SU-DHL-6 (cell line): ENCODE results near the gene COL15A1.

Experiments used
- EZH2phosphoT487 ChIP-seq: fragments of 200-600 bp; sonication (generic), shearing (Covaris generic); conservative IDR thresholded peaks from 2 replicates; pipeline ENCODE4 v1.6.1; 2018; ENCODE audit warnings: mild to moderate bottlenecking, antibody characterized with exemption, low read length, moderate library complexity, mixed read lengths
- TF ChIP-seq, protein P1 (sequence below): fragments of 200-600 bp; sonication (generic); IDR thresholded peaks from one replicate; pipeline ENCODE4 v1.5.1; 2017; ENCODE audit warnings: antibody characterized with exemption, mild to moderate bottlenecking, low read length, moderate library complexity; ENCODE audit not compliant: insufficient read depth, poor library complexity, severe bottlenecking

DNA sequence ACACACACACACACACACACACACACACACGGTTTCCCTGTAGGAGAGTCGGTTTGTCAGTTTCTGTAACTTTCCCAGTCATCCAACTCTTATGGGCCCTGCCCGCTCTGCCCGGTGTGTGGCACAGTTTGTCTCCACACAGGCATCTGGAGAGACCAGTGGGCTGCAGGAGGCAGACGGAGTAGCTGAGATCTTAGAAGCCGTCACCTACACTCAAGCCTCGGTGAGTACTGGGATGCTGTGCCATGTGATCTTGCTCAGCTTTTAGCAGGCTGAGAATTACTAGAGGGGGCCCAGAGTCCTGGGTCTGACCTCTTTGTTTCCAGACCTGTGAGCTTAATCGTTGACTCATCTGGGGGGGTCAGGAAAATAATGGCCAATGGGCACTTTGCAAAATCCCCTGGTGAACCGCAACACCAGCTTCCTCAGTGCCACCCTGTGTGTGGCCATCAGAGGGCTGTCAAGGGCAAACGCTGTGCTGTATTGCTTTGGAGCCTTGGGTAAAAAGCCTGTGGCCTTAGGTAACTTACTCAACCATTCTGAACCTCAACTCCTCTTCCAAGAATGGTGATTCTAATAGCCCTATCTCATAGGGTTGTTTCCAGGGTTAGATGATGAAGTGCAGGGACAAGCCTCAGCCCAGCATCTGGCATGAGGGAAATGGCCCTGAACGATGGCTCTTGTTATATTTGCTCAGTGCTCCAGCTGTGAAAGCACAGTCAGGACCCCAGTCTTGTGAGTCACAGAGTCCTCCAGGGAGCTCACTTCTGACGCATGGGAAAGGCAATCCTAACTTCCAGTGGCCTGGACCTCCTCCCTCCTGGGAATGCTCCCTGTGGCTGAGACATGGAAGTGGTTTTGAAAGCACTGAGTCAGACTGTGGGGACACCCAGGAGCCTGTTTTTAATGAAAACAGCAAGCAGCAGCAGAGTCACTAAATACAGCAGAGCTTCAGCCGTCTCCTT, 45.6 kb downstream of the COL15A1 start:
- TF ChIP-seq, protein P1, sequence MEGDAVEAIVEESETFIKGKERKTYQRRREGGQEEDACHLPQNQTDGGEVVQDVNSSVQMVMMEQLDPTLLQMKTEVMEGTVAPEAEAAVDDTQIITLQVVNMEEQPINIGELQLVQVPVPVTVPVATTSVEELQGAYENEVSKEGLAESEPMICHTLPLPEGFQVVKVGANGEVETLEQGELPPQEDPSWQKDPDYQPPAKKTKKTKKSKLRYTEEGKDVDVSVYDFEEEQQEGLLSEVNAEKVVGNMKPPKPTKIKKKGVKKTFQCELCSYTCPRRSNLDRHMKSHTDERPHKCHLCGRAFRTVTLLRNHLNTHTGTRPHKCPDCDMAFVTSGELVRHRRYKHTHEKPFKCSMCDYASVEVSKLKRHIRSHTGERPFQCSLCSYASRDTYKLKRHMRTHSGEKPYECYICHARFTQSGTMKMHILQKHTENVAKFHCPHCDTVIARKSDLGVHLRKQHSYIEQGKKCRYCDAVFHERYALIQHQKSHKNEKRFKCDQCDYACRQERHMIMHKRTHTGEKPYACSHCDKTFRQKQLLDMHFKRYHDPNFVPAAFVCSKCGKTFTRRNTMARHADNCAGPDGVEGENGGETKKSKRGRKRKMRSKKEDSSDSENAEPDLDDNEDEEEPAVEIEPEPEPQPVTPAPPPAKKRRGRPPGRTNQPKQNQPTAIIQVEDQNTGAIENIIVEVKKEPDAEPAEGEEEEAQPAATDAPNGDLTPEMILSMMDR = no peak
- TF ChIP-seq EZH2phosphoT487 = no peak
